GM08714 (cell line): ENCODE results near the gene SLFNL1.

Experiments used
- H3K4me3 ChIP-seq: fragments of 200-500 bp; sonication (Bioruptor generic); 2 replicates; pipeline ENCODE4 v1.5.1; 2014; ENCODE audit warnings: mild to moderate bottlenecking, low read length, inconsistent platforms
- ZNF274 ChIP-seq: IDR thresholded peaks from 2 replicates; pipeline ENCODE4 v1.6.1; 2012; ENCODE audit warnings: mild to moderate bottlenecking, low read depth, low read length

Gene SLFNL1

GRCh38 chr1:40973912-40974311 is 47.6 kb downstream of the SLFNL1 start:
- H3K4me3 ChIP-seq: no peak overlapping the region
- no peak for TF ChIP-seq ZNF274

GRCh38 chr1:40971966-40972365 is 49.6 kb downstream of the SLFNL1 start:
- TF ChIP-seq ZNF274: no peak
- H3K4me3 ChIP-seq: no peak overlapping the region

DNA sequence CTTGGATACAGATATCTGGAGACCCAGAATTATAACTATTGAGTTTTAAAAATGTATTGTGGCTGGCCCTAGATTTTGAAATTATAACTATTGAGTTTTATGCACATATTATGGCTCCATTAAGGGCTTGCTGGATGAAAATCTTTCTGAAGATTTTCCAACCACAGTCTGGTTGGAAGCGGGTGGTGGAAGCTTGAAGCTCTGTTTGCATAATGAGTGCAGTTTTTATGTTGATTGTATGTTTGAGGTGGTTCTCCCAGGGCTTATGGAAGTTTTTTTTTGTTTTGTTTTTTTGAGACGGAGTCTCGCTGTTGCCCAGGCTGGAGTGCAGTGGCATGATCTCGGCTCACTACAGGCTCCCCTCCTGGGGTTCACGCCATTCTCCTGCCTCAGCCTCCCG is 52.1 kb downstream of the SLFNL1 start:
- no peak for TF ChIP-seq ZNF274
- H3K4me3 ChIP-seq: no peak overlapping the region

GRCh38 chr1:40966417-40966816 is 55.1 kb downstream of the SLFNL1 start:
- no peak overlapping the region for H3K4me3 ChIP-seq
- TF ChIP-seq ZNF274: no peak
